ENCODE measurements around the gene ADPRH.

Gene ADPRH

DNA sequence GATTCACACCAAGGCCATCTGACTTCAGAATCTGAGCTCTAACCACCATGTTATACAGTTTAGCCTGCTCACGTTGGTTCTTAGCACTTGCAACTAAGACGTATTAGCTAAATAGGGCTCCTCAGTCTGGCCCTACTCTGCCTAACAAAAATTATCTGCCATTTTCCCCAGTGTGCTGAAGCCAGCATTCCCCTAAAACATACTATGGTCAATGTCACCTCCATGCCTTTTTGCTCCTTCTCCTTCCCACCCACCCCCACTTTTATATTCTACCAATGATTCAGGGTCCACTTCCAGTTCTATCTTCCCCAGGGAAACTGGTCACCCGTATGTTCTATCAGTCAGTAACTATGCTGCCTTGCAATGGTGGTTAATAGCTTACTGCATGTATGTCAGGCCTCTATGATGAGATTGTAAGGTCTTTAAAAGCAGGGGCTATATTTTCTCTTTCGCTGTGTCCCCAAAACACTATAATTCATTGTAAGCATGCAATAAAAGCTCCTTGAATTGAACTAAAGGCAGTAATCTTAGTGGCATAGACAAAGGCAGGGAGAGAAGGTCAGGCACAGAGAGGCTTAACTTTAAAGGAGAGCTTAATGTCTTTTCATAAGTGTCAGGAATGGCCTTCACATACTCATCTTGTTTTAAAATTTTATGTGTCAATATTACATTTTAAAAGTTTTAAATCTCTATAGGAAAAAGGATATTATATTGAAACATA lies 57.8 kb downstream of the ADPRH start:
- peaks cover 0 to 15% (median 2%) of the 10 kb centered on the region in 4 donors for H3K4me1 ChIP-seq
- no peaks in the 10 kb centered on the region for H3K27me3 ChIP-seq
- H3K36me3 ChIP-seq, result peaks cover 2 to 12% (median 9%) of the 10 kb centered on the region in 3 donors
- no peak overlapping the region for H3K4me3 ChIP-seq
- H3K9me3 ChIP-seq, result no peaks in the 10 kb centered on the region
- H3K27ac ChIP-seq, result peak overlapping the region; percentile 69 to 76
- intact Hi-C loops (cut with DNase I; ENCODE audit: low total_unique reads), result no loop called here
- DNase-seq, result no peak
- TF ChIP-seq, protein P1, sequence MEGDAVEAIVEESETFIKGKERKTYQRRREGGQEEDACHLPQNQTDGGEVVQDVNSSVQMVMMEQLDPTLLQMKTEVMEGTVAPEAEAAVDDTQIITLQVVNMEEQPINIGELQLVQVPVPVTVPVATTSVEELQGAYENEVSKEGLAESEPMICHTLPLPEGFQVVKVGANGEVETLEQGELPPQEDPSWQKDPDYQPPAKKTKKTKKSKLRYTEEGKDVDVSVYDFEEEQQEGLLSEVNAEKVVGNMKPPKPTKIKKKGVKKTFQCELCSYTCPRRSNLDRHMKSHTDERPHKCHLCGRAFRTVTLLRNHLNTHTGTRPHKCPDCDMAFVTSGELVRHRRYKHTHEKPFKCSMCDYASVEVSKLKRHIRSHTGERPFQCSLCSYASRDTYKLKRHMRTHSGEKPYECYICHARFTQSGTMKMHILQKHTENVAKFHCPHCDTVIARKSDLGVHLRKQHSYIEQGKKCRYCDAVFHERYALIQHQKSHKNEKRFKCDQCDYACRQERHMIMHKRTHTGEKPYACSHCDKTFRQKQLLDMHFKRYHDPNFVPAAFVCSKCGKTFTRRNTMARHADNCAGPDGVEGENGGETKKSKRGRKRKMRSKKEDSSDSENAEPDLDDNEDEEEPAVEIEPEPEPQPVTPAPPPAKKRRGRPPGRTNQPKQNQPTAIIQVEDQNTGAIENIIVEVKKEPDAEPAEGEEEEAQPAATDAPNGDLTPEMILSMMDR (IDR thresholded peaks at IDR 0.05), result no peak

DNA sequence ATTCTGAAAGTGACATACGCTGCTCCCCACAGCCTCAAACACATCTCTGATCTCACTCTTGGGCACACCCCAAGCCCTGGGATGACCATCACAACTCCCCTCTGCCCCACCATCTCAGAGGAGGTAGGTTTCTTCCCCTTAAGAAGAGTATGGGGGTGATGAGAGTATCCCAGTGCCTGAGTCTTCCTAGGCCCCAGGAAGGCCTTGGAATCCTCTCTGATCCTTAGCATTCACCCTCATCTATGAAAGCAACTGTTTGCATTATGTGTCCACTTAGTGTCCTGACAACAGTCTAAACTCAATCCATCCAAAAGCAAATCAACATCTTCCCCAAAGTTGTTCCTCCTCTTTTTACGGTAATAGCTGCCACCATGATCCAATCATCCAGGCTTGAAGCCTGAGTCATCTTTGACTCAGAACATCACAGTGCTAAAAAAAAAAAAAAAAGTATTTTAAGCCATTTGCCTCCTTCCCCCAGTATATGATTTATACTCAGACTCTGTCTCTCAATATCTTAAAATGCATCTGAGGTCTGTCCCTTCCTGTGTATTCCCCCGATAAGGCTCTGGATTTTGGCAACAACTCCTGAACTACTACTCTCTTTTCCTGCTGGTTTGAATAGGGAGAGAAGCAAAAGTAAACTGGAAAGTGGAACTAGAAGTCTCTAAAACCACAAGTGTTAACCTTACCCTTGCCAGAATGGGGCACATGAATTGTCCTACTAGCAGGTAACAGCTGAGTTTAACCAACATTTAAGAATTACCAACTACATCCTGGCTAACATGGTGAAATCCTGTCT lies 58.6 kb downstream of the ADPRH start:
- Histone ChIP-seq H3K4me3 (peak overlapping the region in 1 of 2 donors; percentile 1), H3K9me3 (no peaks in the 10 kb centered on the region), H3K36me3 (peaks cover 6 to 18% (median 12%) of the 10 kb centered on the region in 3 donors), H3K27ac (peak overlapping the region; percentile 69 to 76), H3K4me1 (peaks cover 0 to 14% (median 2%) of the 10 kb centered on the region in 4 donors), H3K27me3 (no peaks in the 10 kb centered on the region)
- no peak for DNase-seq
- TF ChIP-seq, protein P1 (IDR thresholded peaks at IDR 0.05), result no peak
- intact Hi-C loops (cut with DNase I; ENCODE audit: low total_unique reads), result no loop called here
